Hepatocyte (in vitro differentiated cells): ENCODE results near the gene UNKL. TPM values are rescaled to one million over a fixed set of nuclear protein-coding genes. Genes with fewer than 3 reads are reported as not detected.

Experiments used
- DNase-seq: peaks from one replicate; pipeline ENCODE4 v3.0.0-alpha.2; 2016; ENCODE audit warnings: low spot score
- H2AFZ ChIP-seq: fragments of 200-600 bp; sonication (generic); 2 replicates; pipeline ENCODE4 v1.6.0; 2016; ENCODE audit warnings: antibody characterized with exemption, mild to moderate bottlenecking
- H3K27ac ChIP-seq: fragments of 200-600 bp; sonication (generic); 2 replicates; pipeline ENCODE4 v1.5.1; 2016; ENCODE audit warnings: mild to moderate bottlenecking
- H3K27me3 ChIP-seq: fragments of 200-600 bp; sonication (generic); 2 replicates; pipeline ENCODE4 v1.6.1; 2016
- H3K36me3 ChIP-seq: fragments of 200-600 bp; sonication (generic); replicated peaks from 2 replicates; pipeline ENCODE4 v1.5.1; 2016; ENCODE audit warnings: low read depth; ENCODE audit not compliant: insufficient read depth
- H3K4me1 ChIP-seq: fragments of 200-600 bp; sonication (generic); 2 replicates; pipeline ENCODE4 v1.5.1; 2016; ENCODE audit warnings: mild to moderate bottlenecking, moderate library complexity; ENCODE audit not compliant: insufficient read depth
- H3K4me2 ChIP-seq: fragments of 200-600 bp; sonication (generic); 2 replicates; pipeline ENCODE4 v1.6.0; 2016
- H3K4me3 ChIP-seq: fragments of 200-600 bp; sonication (generic); 2 replicates; pipeline ENCODE4 v1.5.1; 2016; ENCODE audit warnings: mild to moderate bottlenecking
- H3K79me2 ChIP-seq: fragments of 200-600 bp; sonication (generic); 2 replicates; pipeline ENCODE4 v1.6.0; 2017; ENCODE audit warnings: mild to moderate bottlenecking
- H3K9me2 ChIP-seq: fragments of 200-600 bp; sonication (generic); replicated peaks from 2 replicates; pipeline ENCODE4 v1.6.0; 2017; ENCODE audit warnings: mild to moderate bottlenecking; ENCODE audit not compliant: insufficient read depth
- H3K9me3 ChIP-seq: fragments of 200-600 bp; sonication (generic); 2 replicates; pipeline ENCODE4 v1.5.1; 2016; ENCODE audit warnings: low read depth, mild to moderate bottlenecking
- H4K20me1 ChIP-seq: fragments of 200-600 bp; sonication (generic); 2 replicates; pipeline ENCODE4 v1.6.0; 2016; ENCODE audit warnings: mild to moderate bottlenecking; ENCODE audit not compliant: insufficient read depth, poor library complexity, severe bottlenecking
- EZH2 ChIP-seq: fragments of 200-600 bp; sonication (generic); IDR thresholded peaks from 2 replicates; pipeline ENCODE4 v1.6.1; 2016; ENCODE audit warnings: antibody characterized with exemption, mild to moderate bottlenecking, borderline replicate concordance
- EZH2phosphoT487 ChIP-seq: fragments of 200-600 bp; sonication (generic); IDR thresholded peaks from one replicate; pipeline ENCODE4 v1.6.1; 2018; ENCODE audit warnings: antibody characterized with exemption, mild to moderate bottlenecking, low read depth, moderate library complexity; ENCODE audit not compliant: unreplicated experiment, severe bottlenecking
- WGBS: methylation state at CpG from one replicate; pipeline ENCODE4 v1.1.6; 2016; ENCODE audit warnings: low lambda C conversion rate; ENCODE audit errors: missing lambda C conversion rate; 5-methylcytosine and 5-hydroxymethylcytosine counted together
- polyA plus RNA-seq: library from polyadenylated mRNA; unstranded; fragments of >200 nt; fragmentation: Nextera tagmentation; extraction: Ambion mirVana; gene quantifications from 2 replicates; pipeline ENCODE4 v1.2.1, GENCODE V29; 2016
- total RNA-seq: library from RNA; depleted of rRNA; stranded (reverse); fragments of >200 nt; gene quantifications from 2 replicates; pipeline ENCODE4 v1.2.3, GENCODE V29; 2014
- TF ChIP-seq, protein P1 (sequence below): fragments of 200-600 bp; sonication (generic); IDR thresholded peaks from 2 replicates; pipeline ENCODE4 v1.5.1; 2016; ENCODE audit warnings: antibody characterized with exemption, mild to moderate bottlenecking; ENCODE audit not compliant: poor library complexity

UNKL gene
- total and polyA plus RNA-seq, 2 experiments from 2014 or later = 8.5 to 10.3 TPM

DNA sequence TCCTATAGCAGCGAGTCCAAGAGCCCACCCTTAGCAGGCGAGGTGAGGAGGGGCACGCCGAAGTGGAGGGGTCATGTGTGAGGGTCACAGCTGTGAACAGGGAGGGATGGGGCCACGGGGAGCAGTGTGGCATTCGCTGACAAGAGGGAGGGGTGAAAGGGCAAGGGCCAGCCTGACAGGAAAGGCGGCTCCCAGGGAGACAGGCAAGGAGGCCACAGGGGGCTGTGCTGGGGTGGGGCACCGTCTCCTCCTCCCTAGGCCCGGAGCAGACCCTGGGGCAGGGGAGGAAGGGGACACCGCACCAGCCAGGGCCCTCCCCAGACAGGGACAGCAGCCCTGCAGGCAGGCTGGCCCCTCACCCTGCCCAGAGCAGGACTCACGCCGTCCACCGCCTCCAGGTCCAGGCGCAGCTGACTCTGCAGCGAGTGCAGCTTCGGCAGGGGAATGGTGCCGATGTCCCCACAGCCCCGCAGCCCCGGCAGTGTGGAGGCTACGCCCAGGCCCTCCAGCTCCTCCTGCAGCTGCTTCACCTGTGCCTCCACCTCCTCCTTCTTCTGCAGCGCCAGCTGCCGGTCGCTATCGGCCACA lies 47.7 kb downstream of the UNKL start:
- no peak overlapping the region for H3K27ac ChIP-seq
- no peak overlapping the region for H2AFZ ChIP-seq
- no peaks in the 10 kb centered on the region for H3K27me3 ChIP-seq
- peaks cover 9% of the 10 kb centered on the region for H4K20me1 ChIP-seq
- H3K4me2 ChIP-seq = no peak overlapping the region
- DNase-seq = no peak
- 96% methylated on average over 22 of the region's 24 CpGs for WGBS
- H3K79me2 ChIP-seq = peaks cover 3% of the 10 kb centered on the region
- H3K4me1 ChIP-seq = no peaks in the 10 kb centered on the region
- H3K4me3 ChIP-seq = no peak overlapping the region
- no peaks in the 10 kb centered on the region for H3K9me3 ChIP-seq
- no peaks in the 10 kb centered on the region for H3K36me3 ChIP-seq
- TF ChIP-seq EZH2 = no peak
- TF ChIP-seq, protein P1, sequence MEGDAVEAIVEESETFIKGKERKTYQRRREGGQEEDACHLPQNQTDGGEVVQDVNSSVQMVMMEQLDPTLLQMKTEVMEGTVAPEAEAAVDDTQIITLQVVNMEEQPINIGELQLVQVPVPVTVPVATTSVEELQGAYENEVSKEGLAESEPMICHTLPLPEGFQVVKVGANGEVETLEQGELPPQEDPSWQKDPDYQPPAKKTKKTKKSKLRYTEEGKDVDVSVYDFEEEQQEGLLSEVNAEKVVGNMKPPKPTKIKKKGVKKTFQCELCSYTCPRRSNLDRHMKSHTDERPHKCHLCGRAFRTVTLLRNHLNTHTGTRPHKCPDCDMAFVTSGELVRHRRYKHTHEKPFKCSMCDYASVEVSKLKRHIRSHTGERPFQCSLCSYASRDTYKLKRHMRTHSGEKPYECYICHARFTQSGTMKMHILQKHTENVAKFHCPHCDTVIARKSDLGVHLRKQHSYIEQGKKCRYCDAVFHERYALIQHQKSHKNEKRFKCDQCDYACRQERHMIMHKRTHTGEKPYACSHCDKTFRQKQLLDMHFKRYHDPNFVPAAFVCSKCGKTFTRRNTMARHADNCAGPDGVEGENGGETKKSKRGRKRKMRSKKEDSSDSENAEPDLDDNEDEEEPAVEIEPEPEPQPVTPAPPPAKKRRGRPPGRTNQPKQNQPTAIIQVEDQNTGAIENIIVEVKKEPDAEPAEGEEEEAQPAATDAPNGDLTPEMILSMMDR = no peak
- no peak for TF ChIP-seq EZH2phosphoT487
- no peaks in the 10 kb centered on the region for H3K9me2 ChIP-seq

DNA sequence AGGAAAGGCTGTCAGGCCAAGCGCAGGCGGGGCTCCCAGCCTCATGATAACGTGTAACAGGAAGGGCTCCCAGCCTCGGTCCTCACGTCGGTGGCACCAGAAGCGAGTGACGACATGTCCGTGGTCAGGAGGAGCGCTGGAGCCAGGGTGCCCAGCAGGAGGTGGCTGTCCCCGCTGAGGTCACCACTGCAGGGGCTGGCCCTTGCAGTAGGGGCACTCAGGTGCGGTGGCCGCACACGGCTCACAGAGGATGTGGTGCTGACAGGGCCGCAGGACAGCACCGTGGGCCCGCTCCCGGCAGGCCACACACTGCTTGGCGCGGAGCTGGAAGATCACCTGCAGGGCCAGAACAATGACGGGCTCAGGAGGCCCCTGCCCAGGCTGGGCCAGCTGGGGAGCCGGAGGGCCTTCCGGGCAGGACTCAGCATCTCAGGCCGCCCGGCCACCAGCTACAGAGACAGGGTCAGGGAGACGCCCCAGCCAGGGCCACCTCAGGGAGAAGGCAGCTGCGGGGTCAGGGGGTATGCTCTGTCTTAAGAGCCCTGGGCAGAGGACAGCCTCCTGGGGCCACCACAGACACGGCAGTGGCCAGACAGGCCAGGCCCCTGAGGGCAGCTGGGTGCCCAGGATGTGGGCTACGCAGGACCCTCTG lies 48.3 kb downstream of the UNKL start:
- no peak for DNase-seq
- Histone ChIP-seq H3K9me2 (no peaks in the 10 kb centered on the region), H3K4me3 (no peak overlapping the region), H3K36me3 (no peaks in the 10 kb centered on the region), H3K79me2 (peaks cover 3% of the 10 kb centered on the region), H3K27me3 (no peaks in the 10 kb centered on the region), H3K27ac (no peak overlapping the region), H3K4me2 (no peak overlapping the region), H4K20me1 (peaks cover 9% of the 10 kb centered on the region), H3K4me1 (no peaks in the 10 kb centered on the region), H3K9me3 (no peaks in the 10 kb centered on the region), H2AFZ (no peak overlapping the region)
- 97% methylated on average over 28 of the region's 29 CpGs for WGBS
- TF ChIP-seq, protein P1 = no peak
- TF ChIP-seq EZH2phosphoT487 (no peak), EZH2 (no peak)

DNA sequence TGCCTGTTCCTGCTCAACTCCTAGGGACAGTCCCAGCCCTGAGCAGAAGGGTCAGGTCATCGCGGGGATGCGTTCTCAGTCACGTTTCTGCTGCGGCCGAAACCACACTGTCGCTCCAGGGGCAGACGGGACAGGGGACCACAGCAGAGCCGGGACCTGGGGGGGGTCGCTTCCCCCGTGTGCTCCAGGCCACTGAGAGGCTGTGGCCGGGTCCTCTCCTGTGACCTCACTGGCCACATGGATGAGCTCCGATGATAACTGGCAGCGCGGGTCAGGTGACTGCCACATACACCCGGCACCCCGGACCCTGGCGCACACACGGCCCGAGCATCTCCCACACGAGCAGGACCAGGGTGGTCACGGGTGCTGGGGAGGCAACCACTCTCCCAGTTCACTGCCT lies 50.0 kb downstream of the UNKL start:
- Histone ChIP-seq H3K27me3 (no peaks in the 10 kb centered on the region), H2AFZ (no peak overlapping the region), H3K4me2 (no peak overlapping the region), H3K27ac (no peak overlapping the region), H3K4me3 (no peak overlapping the region), H3K4me1 (no peaks in the 10 kb centered on the region), H3K9me2 (no peaks in the 10 kb centered on the region), H4K20me1 (peaks cover 9% of the 10 kb centered on the region), H3K36me3 (no peaks in the 10 kb centered on the region), H3K9me3 (no peaks in the 10 kb centered on the region), H3K79me2 (peaks cover 19% of the 10 kb centered on the region)
- no peak for DNase-seq
- WGBS = 90% methylated on average over 22 of the region's 22 CpGs
- no peak for TF ChIP-seq EZH2
- TF ChIP-seq EZH2phosphoT487 = no peak
- TF ChIP-seq, protein P1 = no peak
